Measurements from ENCODE around the gene XPO6.

XPO6 gene

GRCh38 chr16:28168991-28169554 is 42.7 kb downstream of the XPO6 start:
- Histone ChIP-seq H2AFZ (ENCODE audit: low read length) (no peak overlapping the region), H3K4me3 (ENCODE audit: low read length, poor library complexity, severe bottlenecking) (no peak overlapping the region), H3K9me2 (replicated peaks; ENCODE audit: low read depth, low read length) (no peaks in the 10 kb centered on the region), H3K36me3 (ENCODE audit: insufficient read depth, low read length) (peaks cover 91% of the 10 kb centered on the region; the same call in 1 of the 2 replicates), H4K20me1 (ENCODE audit: insufficient read depth, low read length, poor library complexity, severe bottlenecking) (peaks cover 3% of the 10 kb centered on the region), H3F3A (ENCODE audit: low read depth) (no peaks in the 10 kb centered on the region), H3K4me1 (ENCODE audit: insufficient read depth, low read length, poor library complexity, severe bottlenecking) (no peaks in the 10 kb centered on the region), H3K9me3 (ENCODE audit: insufficient read depth, low read depth, low read length) (no peaks in the 10 kb centered on the region), H3K4me2 (ENCODE audit: low read depth, low read length, poor library complexity, severe bottlenecking) (no peak overlapping the region), H3K27me3 (ENCODE audit: insufficient read depth, low read length, poor library complexity, severe bottlenecking) (no peaks in the 10 kb centered on the region), H3K79me2 (ENCODE audit: insufficient read depth, low read length) (0 out of 2 replicates have a peak, but pooled peaks cover 6% of the 10 kb centered on the region), H3K9ac (ENCODE audit: low read depth, low read length, poor library complexity, severe bottlenecking) (no peak overlapping the region)
- TF ChIP-seq EZH2phosphoT487 (IDR thresholded peaks at IDR 0.05; ENCODE audit: borderline replicate concordance): no peak
- TF ChIP-seq, protein P1, sequence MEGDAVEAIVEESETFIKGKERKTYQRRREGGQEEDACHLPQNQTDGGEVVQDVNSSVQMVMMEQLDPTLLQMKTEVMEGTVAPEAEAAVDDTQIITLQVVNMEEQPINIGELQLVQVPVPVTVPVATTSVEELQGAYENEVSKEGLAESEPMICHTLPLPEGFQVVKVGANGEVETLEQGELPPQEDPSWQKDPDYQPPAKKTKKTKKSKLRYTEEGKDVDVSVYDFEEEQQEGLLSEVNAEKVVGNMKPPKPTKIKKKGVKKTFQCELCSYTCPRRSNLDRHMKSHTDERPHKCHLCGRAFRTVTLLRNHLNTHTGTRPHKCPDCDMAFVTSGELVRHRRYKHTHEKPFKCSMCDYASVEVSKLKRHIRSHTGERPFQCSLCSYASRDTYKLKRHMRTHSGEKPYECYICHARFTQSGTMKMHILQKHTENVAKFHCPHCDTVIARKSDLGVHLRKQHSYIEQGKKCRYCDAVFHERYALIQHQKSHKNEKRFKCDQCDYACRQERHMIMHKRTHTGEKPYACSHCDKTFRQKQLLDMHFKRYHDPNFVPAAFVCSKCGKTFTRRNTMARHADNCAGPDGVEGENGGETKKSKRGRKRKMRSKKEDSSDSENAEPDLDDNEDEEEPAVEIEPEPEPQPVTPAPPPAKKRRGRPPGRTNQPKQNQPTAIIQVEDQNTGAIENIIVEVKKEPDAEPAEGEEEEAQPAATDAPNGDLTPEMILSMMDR (conservative IDR thresholded peaks at IDR 0.05; ENCODE audit: low read length): no peak

- H3F3A ChIP-seq (ENCODE audit: low read depth): no peaks in the 10 kb centered on the region
- H3K4me1 ChIP-seq (ENCODE audit: insufficient read depth, low read length, poor library complexity, severe bottlenecking): no peaks in the 10 kb centered on the region
- H3K27me3 ChIP-seq (ENCODE audit: insufficient read depth, low read length, poor library complexity, severe bottlenecking): no peaks in the 10 kb centered on the region
- peaks cover 10% of the 10 kb centered on the region for H4K20me1 ChIP-seq (ENCODE audit: insufficient read depth, low read length, poor library complexity, severe bottlenecking)
- peaks cover 90% of the 10 kb centered on the region; the same call in 1 of the 2 replicates for H3K36me3 ChIP-seq (ENCODE audit: insufficient read depth, low read length)
- no peak overlapping the region for H3K4me2 ChIP-seq (ENCODE audit: low read depth, low read length, poor library complexity, severe bottlenecking)
- H3K4me3 ChIP-seq (ENCODE audit: low read length, poor library complexity, severe bottlenecking): no peak overlapping the region
- no peaks in the 10 kb centered on the region for H3K9me3 ChIP-seq (ENCODE audit: insufficient read depth, low read depth, low read length)
- no peak overlapping the region for H2AFZ ChIP-seq (ENCODE audit: low read length)
- peaks cover 5% of the 10 kb centered on the region; the same call in 1 of the 2 replicates for H3K79me2 ChIP-seq (ENCODE audit: insufficient read depth, low read length)
- no peak overlapping the region for H3K9ac ChIP-seq (ENCODE audit: low read depth, low read length, poor library complexity, severe bottlenecking)
- no peaks in the 10 kb centered on the region for H3K9me2 ChIP-seq (replicated peaks; ENCODE audit: low read depth, low read length)
- TF ChIP-seq, protein P1 (conservative IDR thresholded peaks at IDR 0.05; ENCODE audit: low read length): no peak
- no peak for TF ChIP-seq EZH2phosphoT487 (IDR thresholded peaks at IDR 0.05; ENCODE audit: borderline replicate concordance)
These were observed 44.0 kb downstream of the XPO6 start for GRCh38 chr16:28167730-28168129.

DNA sequence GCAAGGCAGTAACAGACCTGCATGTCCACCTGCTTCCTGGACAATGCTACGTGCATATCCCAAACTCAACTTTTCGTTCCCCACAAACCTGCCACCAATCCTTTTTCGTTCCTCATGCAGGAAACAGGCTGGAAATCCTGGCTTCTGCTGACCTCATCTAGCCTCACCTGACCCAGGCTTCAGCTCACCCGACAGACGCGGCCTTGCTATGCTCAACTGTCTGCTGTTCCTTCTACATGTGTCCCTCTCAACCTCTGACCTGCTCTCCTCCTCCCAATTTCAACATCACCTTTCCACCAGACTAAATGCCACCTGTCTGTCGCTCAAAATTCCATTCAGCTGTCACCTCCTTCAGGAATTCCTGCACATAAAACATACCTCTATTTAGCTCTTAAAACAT is 44.5 kb downstream of the XPO6 start:
- H3K4me2 ChIP-seq (ENCODE audit: low read depth, low read length, poor library complexity, severe bottlenecking): no peak overlapping the region
- no peak overlapping the region for H3K4me3 ChIP-seq (ENCODE audit: low read length, poor library complexity, severe bottlenecking)
- H3F3A ChIP-seq (ENCODE audit: low read depth): no peaks in the 10 kb centered on the region
- H4K20me1 ChIP-seq (ENCODE audit: insufficient read depth, low read length, poor library complexity, severe bottlenecking): peaks cover 11% of the 10 kb centered on the region
- H3K4me1 ChIP-seq (ENCODE audit: insufficient read depth, low read length, poor library complexity, severe bottlenecking): no peaks in the 10 kb centered on the region
- no peak overlapping the region for H3K9ac ChIP-seq (ENCODE audit: low read depth, low read length, poor library complexity, severe bottlenecking)
- H3K79me2 ChIP-seq (ENCODE audit: insufficient read depth, low read length): peaks cover 6% of the 10 kb centered on the region; the same call in 1 of the 2 replicates
- TF ChIP-seq EZH2phosphoT487 (IDR thresholded peaks at IDR 0.05; ENCODE audit: borderline replicate concordance): no peak
- TF ChIP-seq, protein P1 (conservative IDR thresholded peaks at IDR 0.05; ENCODE audit: low read length): no peak
- H2AFZ ChIP-seq (ENCODE audit: low read length): no peak overlapping the region
- no peaks in the 10 kb centered on the region for H3K9me2 ChIP-seq (replicated peaks; ENCODE audit: low read depth, low read length)
- no peaks in the 10 kb centered on the region for H3K27me3 ChIP-seq (ENCODE audit: insufficient read depth, low read length, poor library complexity, severe bottlenecking)
- no peaks in the 10 kb centered on the region for H3K9me3 ChIP-seq (ENCODE audit: insufficient read depth, low read depth, low read length)
- H3K36me3 ChIP-seq (ENCODE audit: insufficient read depth, low read length): peaks cover 89% of the 10 kb centered on the region; the same call in 1 of the 2 replicates
